Measurements from ENCODE around the gene MORC3. TPM values are rescaled to one million over a fixed set of nuclear protein-coding genes. Genes with fewer than 3 reads are reported as not detected.

Gene MORC3
- total and polyA plus RNA-seq, 2 of the 4 experiments (the other 2 are of a cell fraction), result 14.0 to 23.5 TPM

- Histone ChIP-seq H2AK9ac (replicated peaks; ENCODE audit: low read depth, low read length, poor library complexity) (peak overlapping the region; percentile 81), H3K4me3 (ENCODE audit: insufficient read depth, low read depth, low read length) (no peak overlapping the region), H4K5ac (ENCODE audit: low read depth, low read length) (no peak overlapping the region), H3K4me1 (ENCODE audit: control insufficient read depth, insufficient read depth, low read length) (peaks cover 6% of the 10 kb centered on the region), H2BK120ac (ENCODE audit: low read depth, low read length) (no peak overlapping the region), H3K9me1 (ENCODE audit: insufficient read depth, low read length) (peaks cover 11% of the 10 kb centered on the region), H4K8ac (ENCODE audit: low read depth in 2 of 2, low read length in 2 of 2) (no peak overlapping the region), H3K18ac (ENCODE audit: low read depth, low read length) (no peak overlapping the region), H2AK5ac (ENCODE audit: low read depth, low read length) (no peak overlapping the region), H4K20me1 (ENCODE audit: insufficient read depth, low read length) (no peaks in the 10 kb centered on the region), H3K4me2 (ENCODE audit: low read depth, low read length) (no peak overlapping the region), H3K23ac (ENCODE audit: low read depth, low read length) (no peak overlapping the region), H3K27ac (ENCODE audit: insufficient read depth, low read length) (no peak overlapping the region), H3K9me3 (ENCODE audit: control insufficient read depth, insufficient read depth, low read length) (no peaks in the 10 kb centered on the region), H3K9ac (ENCODE audit: low read depth, low read length) (no peak overlapping the region), H4K91ac (ENCODE audit: insufficient read depth, low read depth, low read length) (no peak overlapping the region), H2BK20ac (ENCODE audit: low read depth, low read length) (no peak overlapping the region), H3K36me3 (ENCODE audit: control insufficient read depth, insufficient read depth, low read length) (peaks cover 6% of the 10 kb centered on the region), H3K56ac (ENCODE audit: extremely low read depth, insufficient read depth, low read length) (no peak overlapping the region), H3K14ac (replicated peaks; ENCODE audit: low read depth, low read length) (no peak overlapping the region), H2BK15ac (ENCODE audit: low read depth, low read length) (no peak overlapping the region), H3K27me3 (ENCODE audit: control insufficient read depth, insufficient read depth, low read length) (no peaks in the 10 kb centered on the region), H2AFZ (replicated peaks; ENCODE audit: low read length, poor library complexity) (no peak overlapping the region), H3K79me1 (ENCODE audit: low read depth in 1 of 2, low read length in 2 of 2) (no peaks in the 10 kb centered on the region), H3K4ac (ENCODE audit: low read depth, low read length) (no peak overlapping the region), H2BK5ac (ENCODE audit: low read depth, low read length, poor library complexity, severe bottlenecking) (no peak overlapping the region)
- WGBS, 2 experiments (ENCODE audit: extremely low coverage in 2 of 2, insufficient read length in 1 of 2), result 94% methylated on average over 2 of the region's 11 CpGs; no CpG with 5 or more reads in 1 of the 2 experiments
- no peak for TF ChIP-seq CEBPB (IDR thresholded peaks at IDR 0.05; ENCODE audit: low read depth, low read length)
- no peak for TF ChIP-seq BHLHE40 (IDR thresholded peaks at IDR 0.05; ENCODE audit: low read depth, low read length)
- no peak for TF ChIP-seq ELK1 (IDR thresholded peaks at IDR 0.05; ENCODE audit: borderline replicate concordance, low read depth, low read length)
- TF ChIP-seq RCOR1 (IDR thresholded peaks at IDR 0.05; ENCODE audit: insufficient replicate concordance, low read length), result no peak
- TF ChIP-seq CHD1 (IDR thresholded peaks at IDR 0.05; ENCODE audit: low read depth, low read length), result no peak
- no peak for TF ChIP-seq USF2 (IDR thresholded peaks at IDR 0.05; ENCODE audit: low read depth, low read length)
- ChIA-PET POLR2A (ENCODE audit: unreplicated experiment) (no interaction called here), CTCF (no interaction called here)
- no TSS peak for BruUV-seq (replicated peaks)
- DNase-seq, result no peak
- intact Hi-C loops (cut with micrococcal nuclease), result no loop called here
- in situ Hi-C loops (cut with MboI; ENCODE audit: low sequenced_read_pairs), result no loop called here
- dilution Hi-C loops (cut with HindIII; ENCODE audit: low sequenced_read_pairs, unreplicated experiment), result no loop called here
- no peak for ATAC-seq (ENCODE audit: low read depth)
Measured at GRCh38 chr21:36412916-36413315, 92.9 kb downstream of the MORC3 start.

Data from IMR-90 (cell line).